ENCODE data around the gene TP53RK. TPM values are rescaled to one million over a fixed set of nuclear protein-coding genes. Genes with fewer than 3 reads are reported as not detected.

Gene TP53RK
- total RNA-seq, 6 donors from 2014 or later: 8.1 to 21.9 (median 12.5) TPM

GRCh38 chr20:46666818-46667515 is 22.3 kb downstream of the TP53RK start:
- peaks cover 8 to 10% (median 10%) of the 10 kb centered on the region in 4 donors for H3K9me3 ChIP-seq
- no peak overlapping the region for H3K27ac ChIP-seq
- ATAC-seq (ENCODE audit: low FRiP score in 2 of 2) (no peak), DNase-seq (no peak)
- no peaks in the 10 kb centered on the region for H3K36me3 ChIP-seq
- H3K4me3 ChIP-seq: no peak overlapping the region
- H3K27me3 ChIP-seq: no peaks in the 10 kb centered on the region
- H3K4me1 ChIP-seq: no peaks in the 10 kb centered on the region
- TF ChIP-seq EP300 (IDR thresholded peaks at IDR 0.05) (no peak), CTCF (IDR thresholded peaks at IDR 0.05) (no peak), POLR2A (IDR thresholded peaks at IDR 0.05) (no peak), POLR2AphosphoS5 (IDR thresholded peaks at IDR 0.05) (no peak)
- 59 to 74% methylated on average over 5 to 6 of the region's 6 CpGs for WGBS, 2 donors

- WGBS, 2 donors: 95 to 98% methylated on average over 3 of the region's 3 CpGs
- Histone ChIP-seq H3K27me3 (no peaks in the 10 kb centered on the region), H3K36me3 (no peaks in the 10 kb centered on the region), H3K4me1 (no peaks in the 10 kb centered on the region), H3K27ac (no peak overlapping the region), H3K4me3 (no peak overlapping the region), H3K9me3 (peaks cover 8 to 10% (median 10%) of the 10 kb centered on the region in 4 donors)
- no peak for DNase-seq
- ATAC-seq (ENCODE audit: low FRiP score in 2 of 2): no peak
- TF ChIP-seq POLR2AphosphoS5 (IDR thresholded peaks at IDR 0.05) (no peak), CTCF (IDR thresholded peaks at IDR 0.05) (no peak)
Measured at GRCh38 chr20:46666306-46666705, 22.9 kb downstream of the TP53RK start.

GRCh38 chr20:46665602-46666001 is 23.6 kb downstream of the TP53RK start:
- no peak for ATAC-seq (ENCODE audit: low FRiP score in 2 of 2)
- no peaks in the 10 kb centered on the region for H3K36me3 ChIP-seq
- H3K27me3 ChIP-seq: no peaks in the 10 kb centered on the region
- no peak for DNase-seq
- no peaks in the 10 kb centered on the region for H3K4me1 ChIP-seq
- H3K9me3 ChIP-seq: peaks cover 4 to 9% (median 6%) of the 10 kb centered on the region in 4 donors
- TF ChIP-seq EP300 (IDR thresholded peaks at IDR 0.05): no peak
- TF ChIP-seq POLR2A (IDR thresholded peaks at IDR 0.05): no peak
- TF ChIP-seq POLR2AphosphoS5 (IDR thresholded peaks at IDR 0.05): no peak
- no peak for TF ChIP-seq CTCF (IDR thresholded peaks at IDR 0.05)
- H3K4me3 ChIP-seq: no peak overlapping the region
- H3K27ac ChIP-seq: no peak overlapping the region
- WGBS, 2 donors: 82 to 95% methylated on average over 3 of the region's 3 CpGs

- Histone ChIP-seq H3K36me3 (no peaks in the 10 kb centered on the region), H3K4me3 (no peak overlapping the region), H3K9me3 (no peaks in the 10 kb centered on the region), H3K4me1 (no peaks in the 10 kb centered on the region), H3K27ac (no peak overlapping the region), H3K27me3 (no peaks in the 10 kb centered on the region)
- ATAC-seq (ENCODE audit: low FRiP score in 2 of 2) (no peak), DNase-seq (no peak)
- 89 to 97% methylated on average over 3 of the region's 3 CpGs for WGBS, 2 donors
- no peak for TF ChIP-seq POLR2AphosphoS5 (IDR thresholded peaks at IDR 0.05)
- no peak for TF ChIP-seq CTCF (IDR thresholded peaks at IDR 0.05)
- no peak for TF ChIP-seq EP300 (IDR thresholded peaks at IDR 0.05)
- no peak for TF ChIP-seq POLR2A (IDR thresholded peaks at IDR 0.05)
Measured at GRCh38 chr20:46663531-46663930, 25.7 kb downstream of the TP53RK start.

- H3K4me3 ChIP-seq: no peak overlapping the region
- H3K27ac ChIP-seq: no peak overlapping the region
- H3K9me3 ChIP-seq: no peaks in the 10 kb centered on the region
- ATAC-seq (ENCODE audit: low FRiP score in 2 of 2) (no peak), DNase-seq (no peak)
- no peak for TF ChIP-seq EP300 (IDR thresholded peaks at IDR 0.05)
- no peak for TF ChIP-seq POLR2A (IDR thresholded peaks at IDR 0.05)
- no peak for TF ChIP-seq POLR2AphosphoS5 (IDR thresholded peaks at IDR 0.05)
- no peak for TF ChIP-seq CTCF (IDR thresholded peaks at IDR 0.05)
- H3K4me1 ChIP-seq: no peaks in the 10 kb centered on the region
- 94 to 100% methylated on average over 1 of the region's 1 CpG for WGBS, 2 donors
- no peaks in the 10 kb centered on the region for H3K27me3 ChIP-seq
- H3K36me3 ChIP-seq: no peaks in the 10 kb centered on the region
Measured at GRCh38 chr20:46661659-46662058, 27.6 kb downstream of the TP53RK start.

Data from upper lobe of left lung (tissue), 6 donors.